NCI-H146 treated with DMSO at 0.1 percent for 48 hours (cell line): ENCODE data around the gene KLK14.

Source experiments
- DNase-seq: peaks from one replicate; lab custom pipeline; 2025; ENCODE audit not compliant: unreplicated experiment; lab: John Stamatoyannopoulos, UW

Gene KLK14

GRCh38 chr19:51055866-51056265, 26.8 kb downstream of the KLK14 start:
- DNase-seq, result no peak

GRCh38 chr19:51047031-51047335, 35.7 kb downstream of the KLK14 start:
- DNase-seq, result no peak

GRCh38 chr19:51044327-51044726, 38.4 kb downstream of the KLK14 start:
- DNase-seq, result no peak

GRCh38 chr19:51043497-51043896, 39.2 kb downstream of the KLK14 start:
- no peak for DNase-seq

GRCh38 chr19:51040151-51040550, 42.5 kb downstream of the KLK14 start:
- no peak for DNase-seq

- no peak for DNase-seq
These were observed 46.2 kb downstream of the KLK14 start for GRCh38 chr19:51036519-51036918.

- no peak for DNase-seq
These were observed 48.0 kb downstream of the KLK14 start, which contains the start of gene KLK12 for GRCh38 chr19:51034704-51035103. TSS of gene KLK12 (minus strand) at chr19:51035002. CDS start at chr19:51034621, 381 bp downstream.

GRCh38 chr19:51031880-51032225, 50.8 kb downstream of the KLK14 start:
- no peak for DNase-seq

GRCh38 chr19:51031220-51031879, 51.3 kb downstream of the KLK14 start:
- DNase-seq, result no peak

GRCh38 chr19:51030631-51031030, 52.1 kb downstream of the KLK14 start:
- no peak for DNase-seq

- DNase-seq, result no peak
These were observed 53.0 kb downstream of the KLK14 start for GRCh38 chr19:51029718-51030117.
